ENCODE results near the gene WDR86. TPM values are rescaled to one million over a fixed set of nuclear protein-coding genes. Genes with fewer than 3 reads are reported as not detected.

The WDR86 gene
- total RNA-seq, 2 experiments from 2014 or later = 2.1 to 4.0 TPM

- H3K4me1 Mint-ChIP-seq = peaks cover 20% of the 10 kb centered on the region
- no peaks in the 10 kb centered on the region for H3K27me3 Mint-ChIP-seq
- DNase-seq = peak; percentile 99
- H3K27ac Mint-ChIP-seq = peak within 1 kb of the TSS; percentile 99
- ATAC-seq (ENCODE audit: low read depth) = peak; percentile 68
- peaks cover 16% of the 10 kb centered on the region for H3K36me3 Mint-ChIP-seq
- H3K4me3 Mint-ChIP-seq = peak within 1 kb of the TSS; percentile 87
- POLR2A ChIA-PET = interaction anchor here (0.5 to 5.3 kb wide), 12 partner anchors 10 to 433 kb away, joined by 3 to 67 read pairs (median 4); partner anchors contain the start of gene CHPF2
- H3K9me3 Mint-ChIP-seq = peaks cover 11% of the 10 kb centered on the region
These were observed 68.3 kb downstream of the WDR86 start, which contains the start of gene NUB1 for GRCh38 chr7:151341357-151342101. TSS of gene NUB1 (plus strand) at chr7:151341812. CDS start at chr7:151345350, 3,538 bp downstream.

GRCh38 chr7:151340794-151341356 lies 69.0 kb downstream of the WDR86 start:
- POLR2A ChIA-PET = interaction anchor here (0.5 to 5.3 kb wide), 11 partner anchors 9 to 292 kb away, joined by 3 to 67 read pairs (median 4); partner anchors contain the start of gene CHPF2
- Mint-ChIP-seq H3K4me3 (peak overlapping the region; percentile 87), H3K9me3 (peaks cover 11% of the 10 kb centered on the region), H3K4me1 (peaks cover 19% of the 10 kb centered on the region), H3K36me3 (peaks cover 12% of the 10 kb centered on the region), H3K27ac (peak overlapping the region; percentile 99), H3K27me3 (no peaks in the 10 kb centered on the region)
- ATAC-seq (ENCODE audit: low read depth) (no peak), DNase-seq (no peak)

GRCh38 chr7:151339651-151340382 lies 70.0 kb downstream of the WDR86 start:
- H3K36me3 Mint-ChIP-seq = peaks cover 9% of the 10 kb centered on the region
- peak overlapping the region; percentile 99 for H3K27ac Mint-ChIP-seq
- no peaks in the 10 kb centered on the region for H3K27me3 Mint-ChIP-seq
- peak overlapping the region; percentile 87 for H3K4me3 Mint-ChIP-seq
- POLR2A ChIA-PET = interaction anchor here (1.0 to 5.3 kb wide), 4 partner anchors 12 to 108 kb away, joined by 3 to 67 read pairs (median 5); partner anchors contain the start of gene CHPF2
- peak; percentile 50 for ATAC-seq (ENCODE audit: low read depth)
- DNase-seq = peak; percentile 38
- peaks cover 19% of the 10 kb centered on the region for H3K4me1 Mint-ChIP-seq
- H3K9me3 Mint-ChIP-seq = peaks cover 11% of the 10 kb centered on the region

- Mint-ChIP-seq H3K4me3 (no peak overlapping the region), H3K9me3 (peaks cover 11% of the 10 kb centered on the region), H3K27ac (no peak overlapping the region), H3K4me1 (peaks cover 20% of the 10 kb centered on the region), H3K36me3 (peaks cover 9% of the 10 kb centered on the region), H3K27me3 (no peaks in the 10 kb centered on the region)
- POLR2A ChIA-PET = interaction anchor here (1.0 to 5.3 kb wide), 2 partner anchors 13 to 107 kb away, joined by 3 to 67 read pairs; partner anchors contain the start of gene CHPF2
- ATAC-seq (ENCODE audit: low read depth) = no peak
- no peak for DNase-seq
These were observed 71.0 kb downstream of the WDR86 start for GRCh38 chr7:151338809-151339208.

- ATAC-seq (ENCODE audit: low read depth) (no peak), DNase-seq (no peak)
- H3K27me3 Mint-ChIP-seq = no peaks in the 10 kb centered on the region
- H3K36me3 Mint-ChIP-seq = peaks cover 9% of the 10 kb centered on the region
- H3K4me3 Mint-ChIP-seq = no peak overlapping the region
- peaks cover 15% of the 10 kb centered on the region for H3K4me1 Mint-ChIP-seq
- POLR2A ChIA-PET = no interaction called here
- H3K9me3 Mint-ChIP-seq = peaks cover 11% of the 10 kb centered on the region
- H3K27ac Mint-ChIP-seq = no peak overlapping the region
These were observed 72.5 kb downstream of the WDR86 start for GRCh38 chr7:151337346-151337745.

- Mint-ChIP-seq H3K27ac (no peak overlapping the region), H3K9me3 (peaks cover 11% of the 10 kb centered on the region), H3K4me3 (no peak overlapping the region), H3K36me3 (peaks cover 9% of the 10 kb centered on the region), H3K27me3 (no peaks in the 10 kb centered on the region), H3K4me1 (peaks cover 15% of the 10 kb centered on the region)
- POLR2A ChIA-PET = no interaction called here
- DNase-seq (no peak), ATAC-seq (ENCODE audit: low read depth) (no peak)
These were observed 73.7 kb downstream of the WDR86 start for GRCh38 chr7:151336027-151336708.

GRCh38 chr7:151334628-151335027 lies 75.2 kb downstream of the WDR86 start:
- H3K9me3 Mint-ChIP-seq = peaks cover 7% of the 10 kb centered on the region
- no peaks in the 10 kb centered on the region for H3K27me3 Mint-ChIP-seq
- no peak overlapping the region for H3K4me3 Mint-ChIP-seq
- H3K27ac Mint-ChIP-seq = no peak overlapping the region
- no peak for ATAC-seq (ENCODE audit: low read depth)
- peaks cover 6% of the 10 kb centered on the region for H3K36me3 Mint-ChIP-seq
- peaks cover 3% of the 10 kb centered on the region for H3K4me1 Mint-ChIP-seq
- POLR2A ChIA-PET = no interaction called here
- no peak for DNase-seq

Small RNA genes within 50 kb of the gene (microRNA-seq; reads per million reads assigned to microRNA genes)
- gene MIR3907 = 2.8 reads per million

Other genes with a start within 250 kb of the WDR86 start
- not detected for gene GBX1, start 242.3 kb downstream of the WDR86 start, total RNA-seq
- gene ASB10, start 222.8 kb downstream of the WDR86 start, total RNA-seq = not detected
- 1 to 10 TPM; 1.6 to 2.2 TPM for gene H2BK1, start 199.6 kb downstream of the WDR86 start, total RNA-seq
- 10 to 100 TPM; 29.5 to 31.2 TPM for gene ABCF2, start 182.8 kb downstream of the WDR86 start, total RNA-seq
- 10 to 100 TPM; 44.3 to 48.4 TPM for gene CHPF2, start 177.6 kb downstream of the WDR86 start, total RNA-seq
- gene SMARCD3, start 161.3 kb downstream of the WDR86 start, total RNA-seq = 10 to 100 TPM in 1 of 2 experiments, 1 to 10 TPM in 1; 7.8 to 12.6 TPM
- gene NUB1, start 68.2 kb downstream of the WDR86 start, total RNA-seq = 10 to 100 TPM; 84.8 to 91.8 TPM
- gene CRYGN, start 30.1 kb upstream of the WDR86 start, total RNA-seq = under 1 TPM; 0.25 to 0.91 TPM
- gene RHEB, start 109.9 kb upstream of the WDR86 start, total RNA-seq = 10 to 100 TPM; 73.0 to 78.9 TPM

Data from activated naive CD8-positive, alpha-beta T cell treated with anti-CD3 and anti-CD28 coated beads, Interleukin-2, amount 10 ng/mL, durations not matched to agents 7 days and 5 days (primary cell).